Chondrocyte (in vitro differentiated cells): ENCODE measurements around the gene SCAMP5. TPM values are rescaled to one million over a fixed set of nuclear protein-coding genes. Genes with fewer than 3 reads are reported as not detected.

ENCODE experiments used
- DNase-seq: peaks from one replicate; pipeline ENCODE4 v3.0.0; 2021; ENCODE audit warnings: mixed read lengths, low spot score
- H3K27ac Mint-ChIP-seq: one replicate; pipeline ENCODE4 v1.8.0; 2021; ENCODE audit warnings: mild to moderate bottlenecking, moderate library complexity, mixed read lengths; ENCODE audit not compliant: unreplicated experiment
- H3K27me3 Mint-ChIP-seq: 2 replicates; pipeline ENCODE4 v1.8.0; 2021; ENCODE audit warnings: low read depth, mixed read lengths
- H3K36me3 Mint-ChIP-seq: 2 replicates; pipeline ENCODE4 v1.8.0; 2021; ENCODE audit warnings: low read depth, mixed read lengths
- H3K4me1 Mint-ChIP-seq: 2 replicates; pipeline ENCODE4 v1.8.0; 2021; ENCODE audit warnings: low read depth, mild to moderate bottlenecking, mixed read lengths
- H3K4me3 Mint-ChIP-seq: one replicate; pipeline ENCODE4 v1.8.0; 2021; ENCODE audit warnings: mild to moderate bottlenecking, moderate library complexity, mixed read lengths; ENCODE audit not compliant: unreplicated experiment
- H3K9me3 Mint-ChIP-seq: 2 replicates; pipeline ENCODE4 v1.8.0; 2021; ENCODE audit warnings: low read depth, mixed read lengths
- total RNA-seq: library from RNA; stranded (reverse); gene quantifications from 3 replicates; pipeline ENCODE4 v1.2.1, GENCODE V29; 2021
- TF ChIP-seq, protein P1 (sequence below): fragments of 200-600 bp; sonication (generic); IDR thresholded peaks from 2 replicates; pipeline ENCODE4 v1.5.0; 2021; ENCODE audit warnings: antibody characterized with exemption, mild to moderate bottlenecking, moderate library complexity

The SCAMP5 gene
- total RNA-seq, 1 donor from 2014 or later, result 20.6 TPM

- H3K9me3 Mint-ChIP-seq, result no peaks in the 10 kb centered on the region
- no peaks in the 10 kb centered on the region for H3K36me3 Mint-ChIP-seq
- H3K4me1 Mint-ChIP-seq, result peaks cover 40% of the 10 kb centered on the region
- TF ChIP-seq, protein P1, sequence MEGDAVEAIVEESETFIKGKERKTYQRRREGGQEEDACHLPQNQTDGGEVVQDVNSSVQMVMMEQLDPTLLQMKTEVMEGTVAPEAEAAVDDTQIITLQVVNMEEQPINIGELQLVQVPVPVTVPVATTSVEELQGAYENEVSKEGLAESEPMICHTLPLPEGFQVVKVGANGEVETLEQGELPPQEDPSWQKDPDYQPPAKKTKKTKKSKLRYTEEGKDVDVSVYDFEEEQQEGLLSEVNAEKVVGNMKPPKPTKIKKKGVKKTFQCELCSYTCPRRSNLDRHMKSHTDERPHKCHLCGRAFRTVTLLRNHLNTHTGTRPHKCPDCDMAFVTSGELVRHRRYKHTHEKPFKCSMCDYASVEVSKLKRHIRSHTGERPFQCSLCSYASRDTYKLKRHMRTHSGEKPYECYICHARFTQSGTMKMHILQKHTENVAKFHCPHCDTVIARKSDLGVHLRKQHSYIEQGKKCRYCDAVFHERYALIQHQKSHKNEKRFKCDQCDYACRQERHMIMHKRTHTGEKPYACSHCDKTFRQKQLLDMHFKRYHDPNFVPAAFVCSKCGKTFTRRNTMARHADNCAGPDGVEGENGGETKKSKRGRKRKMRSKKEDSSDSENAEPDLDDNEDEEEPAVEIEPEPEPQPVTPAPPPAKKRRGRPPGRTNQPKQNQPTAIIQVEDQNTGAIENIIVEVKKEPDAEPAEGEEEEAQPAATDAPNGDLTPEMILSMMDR, result peak; percentile 77
- DNase-seq, result no peak
- no peak overlapping the region for H3K27ac Mint-ChIP-seq
- peak overlapping the region; percentile 66 for H3K4me3 Mint-ChIP-seq
- no peaks in the 10 kb centered on the region for H3K27me3 Mint-ChIP-seq
These were observed 39.3 kb upstream of the SCAMP5 start for GRCh38 chr15:74955796-74956647.

DNA sequence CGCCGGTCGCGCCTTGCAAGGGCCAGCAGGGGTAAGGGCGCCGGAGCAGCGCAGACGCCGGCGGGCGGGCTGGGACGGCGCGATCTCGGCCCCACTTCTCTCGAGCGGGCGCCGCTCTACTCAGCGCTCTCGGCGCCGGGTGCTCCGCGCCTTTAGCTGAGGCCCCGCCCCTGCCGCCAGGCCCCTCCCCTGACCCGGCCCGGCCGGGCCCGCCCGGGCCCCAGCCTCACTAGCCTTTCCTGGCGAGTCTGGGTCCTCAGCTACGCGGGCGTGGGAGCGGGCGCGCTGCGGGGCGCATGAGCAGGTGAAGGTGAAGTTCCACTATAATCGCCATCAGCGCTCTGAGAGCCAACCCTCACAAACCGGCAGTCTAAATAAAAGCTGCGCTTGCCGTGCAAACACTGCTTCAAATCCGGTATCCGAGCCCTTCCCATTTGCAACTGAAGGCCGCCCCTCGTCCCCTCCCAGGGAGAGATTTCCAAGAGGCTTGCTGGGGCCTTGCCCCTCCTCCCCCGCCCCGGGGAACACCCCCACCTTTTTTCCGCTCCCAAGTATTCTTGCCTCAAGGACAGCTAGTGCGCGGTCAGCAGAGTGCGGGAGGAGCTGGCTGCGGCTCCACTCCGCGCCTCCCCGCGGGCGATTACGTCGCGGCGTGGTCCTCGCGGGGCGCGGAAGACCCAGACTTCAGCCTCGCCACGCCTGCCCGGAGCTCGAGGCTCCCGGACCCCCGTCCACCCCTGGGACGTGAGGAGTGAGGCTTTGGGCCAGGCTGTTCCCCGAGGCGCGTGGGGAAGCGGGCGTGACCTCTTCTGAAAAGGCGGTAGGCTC, 38.5 kb upstream of the SCAMP5 start, which contains the start of gene RPP25:
Gene RPP25, minus strand, starts transcription at position 125 of the 828 bp plus-strand sequence. CDS start 189 bp downstream, outside the sequence.
- H3K4me1 Mint-ChIP-seq, result peaks cover 44% of the 10 kb centered on the region
- no peaks in the 10 kb centered on the region for H3K27me3 Mint-ChIP-seq
- peak within 1 kb of the TSS; percentile 89 for H3K4me3 Mint-ChIP-seq
- DNase-seq, result no peak
- no peaks in the 10 kb centered on the region for H3K36me3 Mint-ChIP-seq
- H3K27ac Mint-ChIP-seq, result peak within 1 kb of the TSS; percentile 86
- TF ChIP-seq, protein P1, result no peak
- H3K9me3 Mint-ChIP-seq, result no peaks in the 10 kb centered on the region

- peaks cover 44% of the 10 kb centered on the region for H3K4me1 Mint-ChIP-seq
- TF ChIP-seq, protein P1, result no peak
- peak overlapping the region; percentile 89 for H3K4me3 Mint-ChIP-seq
- no peak for DNase-seq
- H3K27ac Mint-ChIP-seq, result peak overlapping the region; percentile 86
- no peaks in the 10 kb centered on the region for H3K27me3 Mint-ChIP-seq
- no peaks in the 10 kb centered on the region for H3K36me3 Mint-ChIP-seq
- H3K9me3 Mint-ChIP-seq, result no peaks in the 10 kb centered on the region
These were observed 37.8 kb upstream of the SCAMP5 start for GRCh38 chr15:74957476-74958035.

GRCh38 chr15:74958320-74958907, 36.9 kb upstream of the SCAMP5 start:
- H3K27me3 Mint-ChIP-seq, result no peaks in the 10 kb centered on the region
- peak overlapping the region; percentile 83 for H3K27ac Mint-ChIP-seq
- H3K4me3 Mint-ChIP-seq, result peak overlapping the region; percentile 89
- no peaks in the 10 kb centered on the region for H3K9me3 Mint-ChIP-seq
- DNase-seq, result no peak
- H3K4me1 Mint-ChIP-seq, result peaks cover 44% of the 10 kb centered on the region
- no peaks in the 10 kb centered on the region for H3K36me3 Mint-ChIP-seq
- TF ChIP-seq, protein P1, result peak; percentile 65
